Type B pancreatic cell (in vitro differentiated cells): ENCODE data around the gene RAB30. TPM values are rescaled to one million over a fixed set of nuclear protein-coding genes. Genes with fewer than 3 reads are reported as not detected.
"Not testable (repeated sequence)": the region's sequence is repeated elsewhere in the genome, so short reads cannot be mapped to it uniquely, and the experiment has no call there.

Experiments
- DNase-seq: peaks from one replicate; pipeline ENCODE4 v3.0.0; 2021; ENCODE audit warnings: mixed read lengths; ENCODE audit not compliant: unreplicated experiment; ENCODE audit errors: extremely low spot score
- H3K27ac Mint-ChIP-seq: 2 replicates; pipeline ENCODE4 v1.8.0; 2021; ENCODE audit warnings: mild to moderate bottlenecking, mixed read lengths
- H3K27me3 Mint-ChIP-seq: 2 replicates; pipeline ENCODE4 v1.8.0; 2021; ENCODE audit warnings: mixed read lengths
- H3K36me3 Mint-ChIP-seq: 2 replicates; pipeline ENCODE4 v1.8.0; 2021; ENCODE audit warnings: mixed read lengths
- H3K4me1 Mint-ChIP-seq: one replicate; pipeline ENCODE4 v1.8.0; 2021; ENCODE audit warnings: mixed read lengths; ENCODE audit not compliant: unreplicated experiment
- H3K4me3 Mint-ChIP-seq: 2 replicates; pipeline ENCODE4 v1.8.0; 2021; ENCODE audit warnings: mild to moderate bottlenecking, mixed read lengths
- H3K9me3 Mint-ChIP-seq: 2 replicates; pipeline ENCODE4 v1.8.0; 2021; ENCODE audit warnings: mixed read lengths
- CTCF ChIP-seq: fragments of 200-600 bp; sonication (generic); conservative IDR thresholded peaks from 2 replicates; pipeline ENCODE4 v1.5.0; 2021; ENCODE audit warnings: antibody characterized with exemption, mild to moderate bottlenecking
- total RNA-seq: library from RNA; stranded (reverse); gene quantifications from 2 replicates; pipeline ENCODE4 v1.2.1, GENCODE V29; 2021; ENCODE audit warnings: low replicate concordance

The RAB30 gene
- total RNA-seq, 1 donor from 2014 or later: 13.8 TPM

- Mint-ChIP-seq H3K36me3 (no peaks in the 10 kb centered on the region), H3K27ac (no peak overlapping the region), H3K4me3 (no peak overlapping the region), H3K4me1 (no peaks in the 10 kb centered on the region), H3K9me3 (no peaks in the 10 kb centered on the region), H3K27me3 (no peaks in the 10 kb centered on the region)
- TF ChIP-seq CTCF: no peak
- DNase-seq: no peak
Observed at GRCh38 chr11:82974851-82975250, 96.8 kb downstream of the RAB30 start.

GRCh38 chr11:82974135-82974534 is 97.6 kb downstream of the RAB30 start:
- H3K36me3 Mint-ChIP-seq: no peaks in the 10 kb centered on the region
- TF ChIP-seq CTCF: no peak
- H3K4me3 Mint-ChIP-seq: no peak overlapping the region
- no peak overlapping the region for H3K27ac Mint-ChIP-seq
- DNase-seq: no peak
- H3K27me3 Mint-ChIP-seq: no peaks in the 10 kb centered on the region
- H3K4me1 Mint-ChIP-seq: no peaks in the 10 kb centered on the region
- H3K9me3 Mint-ChIP-seq: no peaks in the 10 kb centered on the region

- Mint-ChIP-seq H3K27ac (no peak overlapping the region), H3K4me3 (no peak overlapping the region), H3K36me3 (no peaks in the 10 kb centered on the region), H3K9me3 (no peaks in the 10 kb centered on the region), H3K27me3 (no peaks in the 10 kb centered on the region), H3K4me1 (no peaks in the 10 kb centered on the region)
- no peak for DNase-seq
- no peak for TF ChIP-seq CTCF
Observed at GRCh38 chr11:82972103-82972502, 99.6 kb downstream of the RAB30 start.

- H3K9me3 Mint-ChIP-seq, H3K27me3 Mint-ChIP-seq, H3K4me1 Mint-ChIP-seq, DNase-seq, H3K27ac Mint-ChIP-seq, H3K4me3 Mint-ChIP-seq, H3K36me3 Mint-ChIP-seq: not testable (repeated sequence)
Observed at GRCh38 chr11:82971519-82971946, 100.2 kb downstream of the RAB30 start.

- not testable (repeated sequence) for H3K27ac Mint-ChIP-seq, H3K9me3 Mint-ChIP-seq, H3K4me3 Mint-ChIP-seq, H3K27me3 Mint-ChIP-seq, H3K4me1 Mint-ChIP-seq, H3K36me3 Mint-ChIP-seq, DNase-seq
Observed at GRCh38 chr11:82970507-82971083, 101.1 kb downstream of the RAB30 start.

- no peak for TF ChIP-seq CTCF
- Mint-ChIP-seq H3K27ac (no peak overlapping the region), H3K9me3 (no peaks in the 10 kb centered on the region), H3K27me3 (no peaks in the 10 kb centered on the region), H3K4me1 (no peaks in the 10 kb centered on the region), H3K36me3 (no peaks in the 10 kb centered on the region), H3K4me3 (no peak overlapping the region)
- no peak for DNase-seq
Observed at GRCh38 chr11:82969811-82970210, 101.9 kb downstream of the RAB30 start.

GRCh38 chr11:82967381-82967780 is 104.3 kb downstream of the RAB30 start:
- no peaks in the 10 kb centered on the region for H3K27me3 Mint-ChIP-seq
- H3K9me3 Mint-ChIP-seq: peaks cover 7% of the 10 kb centered on the region
- no peak overlapping the region for H3K4me3 Mint-ChIP-seq
- DNase-seq: no peak
- H3K4me1 Mint-ChIP-seq: no peaks in the 10 kb centered on the region
- no peaks in the 10 kb centered on the region for H3K36me3 Mint-ChIP-seq
- TF ChIP-seq CTCF: no peak
- no peak overlapping the region for H3K27ac Mint-ChIP-seq

GRCh38 chr11:82962021-82962420 is 109.7 kb downstream of the RAB30 start:
- not testable (repeated sequence) for H3K9me3 Mint-ChIP-seq, DNase-seq, H3K4me3 Mint-ChIP-seq, H3K27me3 Mint-ChIP-seq, H3K27ac Mint-ChIP-seq, H3K4me1 Mint-ChIP-seq, H3K36me3 Mint-ChIP-seq
